H1 (cell line): Measurements from ENCODE around the gene MAML3. TPM values are rescaled to one million over a fixed set of nuclear protein-coding genes. Genes with fewer than 3 reads are reported as not detected.
A peak's percentile ranks its signal among the peaks of the same experiment; 100 is the strongest.

Experiments
- ASH2L ChIP-seq: fragments of 200-600, 300-600 bp; sonication (generic); IDR thresholded peaks from one replicate; pipeline ENCODE4 v1.7.1; 2017; ENCODE audit warnings: low read length
- BRCA1 ChIP-seq: IDR thresholded peaks from 2 replicates; pipeline ENCODE4 v1.6.1; 2012; ENCODE audit warnings: low read depth, low read length, improper control_type of control experiment
- CBX5 ChIP-seq: fragments of 300-800, 300-1000 bp; sonication (generic); IDR thresholded peaks from 2 replicates; pipeline ENCODE4 v1.7.1; 2016; ENCODE audit warnings: antibody characterized with exemption, low read length, low read depth
- CBX8 ChIP-seq: fragments of 300-800, 300-1000 bp; sonication (generic); IDR thresholded peaks from 2 replicates; pipeline ENCODE4 v1.7.1; 2016; ENCODE audit warnings: low read depth, low read length, borderline replicate concordance
- EZH2 ChIP-seq: fragments of 200-600 bp; sonication (generic); IDR thresholded peaks from 2 replicates; pipeline ENCODE4 v1.7.1; 2012; ENCODE audit warnings: low read depth, mild to moderate bottlenecking, moderate library complexity, low read length, inconsistent platforms; ENCODE audit not compliant: severe bottlenecking
- GABPA ChIP-seq: IDR thresholded peaks from 2 replicates; pipeline ENCODE4 v1.6.1; 2011; ENCODE audit warnings: mild to moderate bottlenecking, low read length, moderate library complexity, borderline replicate concordance; ENCODE audit not compliant: insufficient read depth
- KDM5A ChIP-seq: fragments of 200-600 bp; IDR thresholded peaks from 2 replicates; pipeline ENCODE4 v1.7.1; 2012; ENCODE audit warnings: mild to moderate bottlenecking, low read length, inconsistent platforms, mixed read lengths
- MAX ChIP-seq: IDR thresholded peaks from 2 replicates; pipeline ENCODE4 v1.6.1; 2012; ENCODE audit warnings: inconsistent platforms
- POLR2A ChIP-seq, 2 experiments: IDR thresholded peaks; 1 replicate in 1 of 2; 2 replicates in 1 of 2; pipeline ENCODE4 v1.6.1; 2011; ENCODE audit warnings: low read depth in 2 of 2, low read length in 2 of 2, mild to moderate bottlenecking in 2 of 2; ENCODE audit errors: control extremely low read depth in 1 of 2
- RXRA ChIP-seq: IDR thresholded peaks from 2 replicates; pipeline ENCODE4 v1.6.1; 2011; ENCODE audit warnings: low read depth, mild to moderate bottlenecking, low read length, moderate library complexity; ENCODE audit not compliant: insufficient read depth
- SIX5 ChIP-seq: IDR thresholded peaks from 2 replicates; pipeline ENCODE4 v1.6.1; 2011; ENCODE audit warnings: mild to moderate bottlenecking, low read depth, low read length
- SP1 ChIP-seq: IDR thresholded peaks from 2 replicates; pipeline ENCODE4 v1.6.1; 2011; ENCODE audit warnings: low read depth, low read length
- TAF1 ChIP-seq: IDR thresholded peaks from 2 replicates; pipeline ENCODE4 v1.6.1; 2011; ENCODE audit warnings: mild to moderate bottlenecking, low read depth, low read length
- TBP ChIP-seq: IDR thresholded peaks from 2 replicates; pipeline ENCODE4 v1.6.1; 2011; ENCODE audit warnings: low read depth, low read length, improper control_type of control experiment
- YY1 ChIP-seq: IDR thresholded peaks from 2 replicates; pipeline ENCODE4 v1.6.1; 2011; ENCODE audit warnings: low read depth, mild to moderate bottlenecking, low read length
- polyA plus RNA-seq, 7 experiments: library from polyadenylated mRNA; depleted of rRNA in 3 of 7; stranded (reverse) in 5 of 7; unstranded in 2 of 7; fragments of >200 nt in 5 of 7; fragments of 200-250 nt in 2 of 7; gene quantifications; 1 replicate in 5 of 7; 2 replicates in 1 of 7; 4 replicates in 1 of 7; pipeline versions ENCODE4 v1.2.1 to v1.2.3, GENCODE V29; 2011 to 2013; ENCODE audit warnings: missing spikeins in 2 of 7, mixed read lengths in 2 of 7
- total RNA-seq: library from RNA; stranded (reverse); fragmentation: NEBNext Ultra II Directional; extraction: Animal tissue kit (Norgen Biotek cat#: 25700); gene quantifications from 2 replicates; pipeline ENCODE4 v1.2.1, GENCODE V29; 2021

Gene MAML3
- total and polyA plus RNA-seq, 2 of the 8 experiments (the other 6 are each of a cell fraction or from before 2014, with no cell fraction given) = 2.1 to 5.7 TPM

- TF ChIP-seq CBX5 = no peak
- no peak for TF ChIP-seq CBX8
- no peak for TF ChIP-seq MAX
- TF ChIP-seq SP1 = peak; percentile 76
- TF ChIP-seq EZH2 = no peak
- TF ChIP-seq SIX5 = no peak
- TF ChIP-seq TAF1 = peak; percentile 69
- no peak for TF ChIP-seq KDM5A
- peak; percentile 100 for TF ChIP-seq ASH2L
- no peak for TF ChIP-seq TBP
- TF ChIP-seq YY1 = 0 out of 2 replicates have a peak, but pooled peaks have one; percentile 63
- no peak for TF ChIP-seq BRCA1
- no peak for TF ChIP-seq GABPA
- TF ChIP-seq RXRA = no peak
- peak in 1 of 2 experiments; percentile 72; a peak in 2 of 3 replicates for TF ChIP-seq POLR2A (IDR thresholded peaks at IDR 0.05; ENCODE audit: control extremely low read depth in 1 of 2, low read depth in 2 of 2, low read length in 2 of 2)
Measured at GRCh38 chr4:139815778-139816601, 338.0 kb downstream of the MAML3 start (continued).
